T47D (cell line): Measurements from ENCODE around the gene RANBP17.
A peak's percentile ranks its signal among the peaks of the same experiment; 100 is the strongest.

Experiments used
- DNase-seq, 2 experiments: peaks; one replicate each; pipeline versions ENCODE4 v3.0.0 to v3.0.0-alpha.2; 2011 to 2012; ENCODE audit warnings: low read depth in 1 of 2, low spot score in 1 of 2
- JUND ChIP-seq: IDR thresholded peaks from 2 replicates; pipeline ENCODE4 v1.6.1; 2012; ENCODE audit warnings: low read depth
- in situ Hi-C: cut with HindIII; loops from 2 replicates; pipeline ENCODE4 v1.10.0; 2016; ENCODE audit warnings: low sequenced_read_pairs, low pct_unique_long_range_greater_than_20kb

Gene RANBP17

GRCh38 chr5:171261361-171261760 is 399.5 kb downstream of the RANBP17 start:
- in situ Hi-C loops: no loop called here
- no peak for TF ChIP-seq JUND
- no peak for DNase-seq

GRCh38 chr5:171261904-171262303 is 400.1 kb downstream of the RANBP17 start:
- in situ Hi-C loops: no loop called here
- no peak for DNase-seq
- TF ChIP-seq JUND: no peak

GRCh38 chr5:171263181-171263580 is 401.4 kb downstream of the RANBP17 start:
- TF ChIP-seq JUND: no peak
- in situ Hi-C loops: no loop called here
- DNase-seq: no peak

- no peak for TF ChIP-seq JUND
- in situ Hi-C loops: no loop called here
- DNase-seq: no peak
Measured at GRCh38 chr5:171264843-171265242, 403.0 kb downstream of the RANBP17 start.

- in situ Hi-C loops: no loop called here
- DNase-seq: no peak
- no peak for TF ChIP-seq JUND
Measured at GRCh38 chr5:171268700-171269620, 407.1 kb downstream of the RANBP17 start.

- no peak for TF ChIP-seq JUND
- DNase-seq: no peak
- in situ Hi-C loops: no loop called here
Measured at GRCh38 chr5:171269717-171270116, 407.9 kb downstream of the RANBP17 start.

GRCh38 chr5:171270136-171270535 is 408.3 kb downstream of the RANBP17 start:
- DNase-seq: no peak
- in situ Hi-C loops: no loop called here
- TF ChIP-seq JUND: no peak

- no peak for DNase-seq
- in situ Hi-C loops: no loop called here
- TF ChIP-seq JUND: no peak
Measured at GRCh38 chr5:171271798-171272197, 410.0 kb downstream of the RANBP17 start.

- peak in 1 of 2 experiments; percentile 66 for DNase-seq
- no peak for TF ChIP-seq JUND
- in situ Hi-C loops: no loop called here
Measured at GRCh38 chr5:171272996-171273970, 411.5 kb downstream of the RANBP17 start.

- DNase-seq: no peak
- in situ Hi-C loops: no loop called here
- TF ChIP-seq JUND: no peak
Measured at GRCh38 chr5:171275841-171276544, 414.2 kb downstream of the RANBP17 start.

- no peak for TF ChIP-seq JUND
- DNase-seq: no peak
- in situ Hi-C loops: no loop called here
Measured at GRCh38 chr5:171283753-171284152, 421.9 kb downstream of the RANBP17 start.

- no peak for DNase-seq
- TF ChIP-seq JUND: no peak
- in situ Hi-C loops: no loop called here
Measured at GRCh38 chr5:171285465-171285864, 423.6 kb downstream of the RANBP17 start.
